Measurements from ENCODE around the gene ITGA11.

DNA sequence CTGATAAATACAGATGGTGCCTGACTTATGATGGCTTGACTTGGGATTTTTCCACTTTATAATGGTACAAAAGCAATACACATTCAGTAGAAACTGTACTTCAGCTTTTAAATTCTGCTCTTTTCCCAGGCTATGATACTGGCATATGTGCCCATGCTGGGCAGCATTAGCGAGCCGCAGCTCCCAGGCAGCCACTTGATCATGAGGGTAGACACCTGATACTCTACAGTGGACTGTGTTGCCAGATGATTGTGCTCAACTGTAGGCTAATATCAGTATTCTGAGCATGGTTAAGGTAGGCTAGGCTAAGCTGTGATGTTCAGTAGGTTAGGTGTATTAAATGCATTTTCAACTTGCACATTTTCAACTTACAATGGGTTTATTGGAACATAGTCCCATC is 172.1 kb downstream of the ITGA11 start:
- TF ChIP-seq, protein P1, sequence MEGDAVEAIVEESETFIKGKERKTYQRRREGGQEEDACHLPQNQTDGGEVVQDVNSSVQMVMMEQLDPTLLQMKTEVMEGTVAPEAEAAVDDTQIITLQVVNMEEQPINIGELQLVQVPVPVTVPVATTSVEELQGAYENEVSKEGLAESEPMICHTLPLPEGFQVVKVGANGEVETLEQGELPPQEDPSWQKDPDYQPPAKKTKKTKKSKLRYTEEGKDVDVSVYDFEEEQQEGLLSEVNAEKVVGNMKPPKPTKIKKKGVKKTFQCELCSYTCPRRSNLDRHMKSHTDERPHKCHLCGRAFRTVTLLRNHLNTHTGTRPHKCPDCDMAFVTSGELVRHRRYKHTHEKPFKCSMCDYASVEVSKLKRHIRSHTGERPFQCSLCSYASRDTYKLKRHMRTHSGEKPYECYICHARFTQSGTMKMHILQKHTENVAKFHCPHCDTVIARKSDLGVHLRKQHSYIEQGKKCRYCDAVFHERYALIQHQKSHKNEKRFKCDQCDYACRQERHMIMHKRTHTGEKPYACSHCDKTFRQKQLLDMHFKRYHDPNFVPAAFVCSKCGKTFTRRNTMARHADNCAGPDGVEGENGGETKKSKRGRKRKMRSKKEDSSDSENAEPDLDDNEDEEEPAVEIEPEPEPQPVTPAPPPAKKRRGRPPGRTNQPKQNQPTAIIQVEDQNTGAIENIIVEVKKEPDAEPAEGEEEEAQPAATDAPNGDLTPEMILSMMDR (IDR thresholded peaks at IDR 0.05): no peak
- no peak for TF ChIP-seq EP300 (IDR thresholded peaks at IDR 0.05)
- TF ChIP-seq POLR2A (IDR thresholded peaks at IDR 0.05): no peak
- no peak for TF ChIP-seq POLR2AphosphoS5 (IDR thresholded peaks at IDR 0.05)

Data from suprapubic skin (tissue), 4 donors.